Esophagus squamous epithelium (tissue), 4 donors: ENCODE measurements around the gene DUSP9.

ENCODE experiments used
- POLR2A ChIP-seq, 4 donors: fragments of 450-650 bp; IDR thresholded peaks; one replicate each; pipeline ENCODE4 v1.6.1; 2017; ENCODE audit warnings: antibody characterized with exemption in 4 of 4, mild to moderate bottlenecking in 4 of 4, moderate library complexity in 3 of 4
- TF ChIP-seq, protein P1 (sequence below), 6 experiments: fragments of 450-650 bp in 4 of 6; fragments of 200-600 bp in 2 of 6; sonication (generic) in 2 of 6; IDR thresholded peaks; one replicate each; pipeline ENCODE4 v1.5.1; 2016 to 2019; ENCODE audit warnings: antibody characterized with exemption in 6 of 6, mild to moderate bottlenecking in 4 of 6, moderate library complexity in 4 of 6

DNA sequence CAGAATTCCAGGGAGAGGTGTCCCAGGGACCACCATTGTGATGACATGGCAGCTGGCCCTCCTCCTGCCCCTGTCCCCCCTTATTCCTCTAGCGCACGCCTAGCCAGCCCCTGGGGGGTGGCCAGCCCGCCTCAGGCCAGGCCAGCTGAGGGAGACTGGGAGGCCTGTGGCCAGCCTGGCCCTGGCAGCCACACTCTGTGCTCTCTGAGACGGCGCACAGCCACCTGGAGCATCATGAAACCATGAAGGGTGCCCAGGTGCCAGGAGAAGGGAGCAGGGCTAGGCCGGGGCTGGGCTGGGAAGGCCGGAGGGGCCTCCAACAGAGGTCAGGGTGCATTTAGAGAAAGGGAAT is 14.4 kb upstream of the DUSP9 start:
- no peak for TF ChIP-seq POLR2A (IDR thresholded peaks at IDR 0.05)
- TF ChIP-seq, protein P1, sequence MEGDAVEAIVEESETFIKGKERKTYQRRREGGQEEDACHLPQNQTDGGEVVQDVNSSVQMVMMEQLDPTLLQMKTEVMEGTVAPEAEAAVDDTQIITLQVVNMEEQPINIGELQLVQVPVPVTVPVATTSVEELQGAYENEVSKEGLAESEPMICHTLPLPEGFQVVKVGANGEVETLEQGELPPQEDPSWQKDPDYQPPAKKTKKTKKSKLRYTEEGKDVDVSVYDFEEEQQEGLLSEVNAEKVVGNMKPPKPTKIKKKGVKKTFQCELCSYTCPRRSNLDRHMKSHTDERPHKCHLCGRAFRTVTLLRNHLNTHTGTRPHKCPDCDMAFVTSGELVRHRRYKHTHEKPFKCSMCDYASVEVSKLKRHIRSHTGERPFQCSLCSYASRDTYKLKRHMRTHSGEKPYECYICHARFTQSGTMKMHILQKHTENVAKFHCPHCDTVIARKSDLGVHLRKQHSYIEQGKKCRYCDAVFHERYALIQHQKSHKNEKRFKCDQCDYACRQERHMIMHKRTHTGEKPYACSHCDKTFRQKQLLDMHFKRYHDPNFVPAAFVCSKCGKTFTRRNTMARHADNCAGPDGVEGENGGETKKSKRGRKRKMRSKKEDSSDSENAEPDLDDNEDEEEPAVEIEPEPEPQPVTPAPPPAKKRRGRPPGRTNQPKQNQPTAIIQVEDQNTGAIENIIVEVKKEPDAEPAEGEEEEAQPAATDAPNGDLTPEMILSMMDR (IDR thresholded peaks at IDR 0.05): no peak
